Large intestine (tissue), 3 donors: ENCODE measurements around the gene SIL1. TPM values are rescaled to one million over a fixed set of nuclear protein-coding genes. Genes with fewer than 3 reads are reported as not detected.
"Not testable (repeated sequence)": the region's sequence is repeated elsewhere in the genome, so short reads cannot be mapped to it uniquely, and the experiment has no call there.

ENCODE experiments used
- DNase-seq, 2 donors: peaks; one replicate each; pipeline versions ENCODE4 v3.0.0 to v3.0.0-alpha.2; 2013
- H3K27ac ChIP-seq: one replicate; pipeline ENCODE4 v1.5.1; 2013; ENCODE audit warnings: low read length
- H3K27me3 ChIP-seq: 2 replicates; pipeline ENCODE4 v1.6.1; 2013; ENCODE audit warnings: low read length; ENCODE audit not compliant: control insufficient read depth, insufficient read depth
- H3K36me3 ChIP-seq: 2 replicates; pipeline ENCODE4 v1.6.1; 2013; ENCODE audit warnings: low read length; ENCODE audit not compliant: control insufficient read depth, insufficient read depth
- H3K4me1 ChIP-seq: one replicate; pipeline ENCODE4 v1.6.1; 2013; ENCODE audit warnings: low read length; ENCODE audit not compliant: control insufficient read depth, insufficient read depth
- H3K4me3 ChIP-seq: one replicate; pipeline ENCODE4 v1.5.1; 2013; ENCODE audit warnings: low read length
- H3K9me3 ChIP-seq: one replicate; pipeline ENCODE4 v1.6.1; 2013; ENCODE audit warnings: mild to moderate bottlenecking, low read depth, low read length, moderate library complexity; ENCODE audit not compliant: control insufficient read depth
- WGBS: methylation state at CpG from one replicate; pipeline ENCODE4 v1.1.5; 2013; ENCODE audit warnings: low lambda C conversion rate; ENCODE audit not compliant: insufficient coverage; 5-methylcytosine and 5-hydroxymethylcytosine counted together
- polyA plus RNA-seq: library from polyadenylated mRNA; unstranded; fragments of 120-200 nt; gene quantifications from one replicate; pipeline ENCODE4 v1.2.1, GENCODE V29; 2013

The SIL1 gene
- polyA plus RNA-seq, 1 donor: 40.2 TPM

GRCh38 chr5:138927979-138928378, 270.2 kb downstream of the SIL1 start:
- Histone ChIP-seq H3K36me3 (peaks cover 86% of the 10 kb centered on the region), H3K27ac (no peak overlapping the region)
- peak; percentile 80 to 87 for DNase-seq

GRCh38 chr5:138927544-138927943, 270.6 kb downstream of the SIL1 start:
- H3K27me3 ChIP-seq: no peaks in the 10 kb centered on the region
- no CpG with 5 or more reads among the region's 8 CpGs for WGBS
- no peak for DNase-seq
- H3K36me3 ChIP-seq: peaks cover 81% of the 10 kb centered on the region
- H3K9me3 ChIP-seq: no peaks in the 10 kb centered on the region
- H3K27ac ChIP-seq: no peak overlapping the region
- H3K4me1 ChIP-seq: peaks cover 9% of the 10 kb centered on the region
- no peak overlapping the region for H3K4me3 ChIP-seq

More at GRCh38 chr5:138927979-138928378, 270.2 kb downstream of the SIL1 start:
- Histone ChIP-seq H3K4me1 (peaks cover 9% of the 10 kb centered on the region), H3K4me3 (no peak overlapping the region), H3K9me3 (no peaks in the 10 kb centered on the region), H3K27me3 (no peaks in the 10 kb centered on the region)
- no CpG with 5 or more reads among the region's 7 CpGs for WGBS

- Histone ChIP-seq H3K27ac (no peak overlapping the region), H3K4me3 (no peak overlapping the region), H3K27me3 (no peaks in the 10 kb centered on the region), H3K36me3 (peaks cover 75% of the 10 kb centered on the region), H3K9me3 (no peaks in the 10 kb centered on the region), H3K4me1 (peaks cover 9% of the 10 kb centered on the region)
- WGBS: 87% methylated on average over 5 of the region's 16 CpGs
- DNase-seq: peak in 1 of 2 donors; percentile 37
Observed at GRCh38 chr5:138926688-138927448, 271.3 kb downstream of the SIL1 start.

- Histone ChIP-seq H3K4me3 (no peak overlapping the region), H3K36me3 (peaks cover 69% of the 10 kb centered on the region), H3K4me1 (peaks cover 9% of the 10 kb centered on the region), H3K27me3 (no peaks in the 10 kb centered on the region), H3K9me3 (no peaks in the 10 kb centered on the region), H3K27ac (no peak overlapping the region)
- no peak for DNase-seq
- WGBS: 100% methylated on average over 1 of the region's 11 CpGs
Observed at GRCh38 chr5:138926257-138926656, 271.9 kb downstream of the SIL1 start.

- H3K27ac ChIP-seq: no peak overlapping the region
- H3K4me1 ChIP-seq: peaks cover 9% of the 10 kb centered on the region
- no peaks in the 10 kb centered on the region for H3K27me3 ChIP-seq
- H3K36me3 ChIP-seq: peaks cover 65% of the 10 kb centered on the region
- no peak for DNase-seq
- H3K9me3 ChIP-seq: no peaks in the 10 kb centered on the region
- H3K4me3 ChIP-seq: no peak overlapping the region
- 100% methylated on average over 2 of the region's 12 CpGs for WGBS
Observed at GRCh38 chr5:138925090-138925635, 273.0 kb downstream of the SIL1 start.

GRCh38 chr5:138922494-138922893, 275.7 kb downstream of the SIL1 start:
- Histone ChIP-seq H3K4me3 (no peak overlapping the region), H3K27ac (no peak overlapping the region), H3K4me1 (peaks cover 4% of the 10 kb centered on the region), H3K36me3 (peaks cover 64% of the 10 kb centered on the region), H3K27me3 (no peaks in the 10 kb centered on the region), H3K9me3 (no peaks in the 10 kb centered on the region)
- no CpG with 5 or more reads among the region's 2 CpGs for WGBS
- no peak for DNase-seq

- H3K4me1 ChIP-seq, H3K27me3 ChIP-seq, DNase-seq, H3K9me3 ChIP-seq, H3K4me3 ChIP-seq, H3K27ac ChIP-seq: not testable (repeated sequence)
- no CpG with 5 or more reads among the region's 2 CpGs for WGBS
- peaks cover 54% of the 10 kb centered on the region for H3K36me3 ChIP-seq
Observed at GRCh38 chr5:138921362-138921761, 276.8 kb downstream of the SIL1 start.

- Histone ChIP-seq H3K27ac (no peak overlapping the region), H3K36me3 (peaks cover 46% of the 10 kb centered on the region), H3K4me3 (no peak overlapping the region), H3K4me1 (no peaks in the 10 kb centered on the region), H3K9me3 (no peaks in the 10 kb centered on the region), H3K27me3 (no peaks in the 10 kb centered on the region)
- WGBS: no CpG with 5 or more reads among the region's 8 CpGs
- no peak for DNase-seq
Observed at GRCh38 chr5:138920181-138920580, 278.0 kb downstream of the SIL1 start.

GRCh38 chr5:138918686-138919085, 279.5 kb downstream of the SIL1 start:
- Histone ChIP-seq H3K27me3 (no peaks in the 10 kb centered on the region), H3K4me3 (no peak overlapping the region), H3K27ac (no peak overlapping the region), H3K36me3 (peaks cover 45% of the 10 kb centered on the region), H3K4me1 (no peaks in the 10 kb centered on the region), H3K9me3 (no peaks in the 10 kb centered on the region)
- no CpG with 5 or more reads among the region's 4 CpGs for WGBS
- no peak for DNase-seq

GRCh38 chr5:138914338-138914737, 283.8 kb downstream of the SIL1 start:
- no peaks in the 10 kb centered on the region for H3K9me3 ChIP-seq
- H3K27ac ChIP-seq: no peak overlapping the region
- WGBS: no CpG with 5 or more reads among the region's 3 CpGs
- no peak overlapping the region for H3K4me3 ChIP-seq
- H3K27me3 ChIP-seq: no peaks in the 10 kb centered on the region
- no peak for DNase-seq
- H3K36me3 ChIP-seq: peaks cover 39% of the 10 kb centered on the region
- no peaks in the 10 kb centered on the region for H3K4me1 ChIP-seq

GRCh38 chr5:138913773-138914172, 284.4 kb downstream of the SIL1 start:
- Histone ChIP-seq H3K9me3 (no peaks in the 10 kb centered on the region), H3K36me3 (peaks cover 34% of the 10 kb centered on the region)
- 80% methylated on average over 1 of the region's 3 CpGs for WGBS

More at GRCh38 chr5:138913773-138914172, 284.4 kb downstream of the SIL1 start:
- Histone ChIP-seq H3K27ac (no peak overlapping the region), H3K4me1 (no peaks in the 10 kb centered on the region), H3K27me3 (no peaks in the 10 kb centered on the region), H3K4me3 (no peak overlapping the region)
- no peak for DNase-seq
